HG03469 (cell line): ENCODE results near the gene GLT1D1.

ENCODE experiments used
- ATAC-seq: cut with Tn5 transposase; IDR thresholded peaks from one replicate; pipeline ENCODE4 v1.9.1; 2021; ENCODE audit warnings: mild to moderate bottlenecking, moderate library complexity, moderate number of reproducible peaks; ENCODE audit not compliant: unreplicated experiment

GLT1D1 gene

GRCh38 chr12:128992116-128992515 is 138.8 kb downstream of the GLT1D1 start:
- no peak for ATAC-seq

- ATAC-seq, result no peak
Observed at GRCh38 chr12:128992550-128992949, 139.3 kb downstream of the GLT1D1 start.

GRCh38 chr12:128994856-128995255 is 141.6 kb downstream of the GLT1D1 start:
- no peak for ATAC-seq

GRCh38 chr12:128995619-128996018 is 142.3 kb downstream of the GLT1D1 start:
- ATAC-seq, result no peak

GRCh38 chr12:129001826-129002225 is 148.5 kb downstream of the GLT1D1 start:
- ATAC-seq, result no peak

- ATAC-seq, result no peak
Observed at GRCh38 chr12:129002427-129002826, 149.1 kb downstream of the GLT1D1 start.

GRCh38 chr12:129005416-129005815 is 152.1 kb downstream of the GLT1D1 start:
- ATAC-seq, result no peak

GRCh38 chr12:129005829-129006228 is 152.6 kb downstream of the GLT1D1 start:
- ATAC-seq, result no peak

GRCh38 chr12:129009833-129010622 is 156.8 kb downstream of the GLT1D1 start:
- no peak for ATAC-seq

- ATAC-seq, result no peak
Observed at GRCh38 chr12:129016159-129016558, 162.9 kb downstream of the GLT1D1 start.

GRCh38 chr12:129025055-129025454 is 171.8 kb downstream of the GLT1D1 start:
- no peak for ATAC-seq

GRCh38 chr12:129028844-129029243 is 175.6 kb downstream of the GLT1D1 start:
- no peak for ATAC-seq
